HL-60 (cell line): ENCODE measurements around the gene CAV1.

Source experiments
- DNase-seq, 2 experiments: peaks; one replicate each; pipeline ENCODE4 v3.0.0-alpha.2; 2010 to 2020; ENCODE audit warnings: low read depth in 1 of 2, low spot score in 1 of 2
- H3K27ac ChIP-seq: fragments of 250-450 bp; sonication (Bioruptor Pico); replicated peaks from 2 replicates; pipeline ENCODE4 v1.5.1; 2020; ENCODE audit warnings: mild to moderate bottlenecking, moderate library complexity
- H3K27me3 ChIP-seq: fragments of 250-450 bp; sonication (Bioruptor Pico); 2 replicates; pipeline ENCODE4 v1.5.1; 2021; ENCODE audit warnings: mild to moderate bottlenecking, moderate library complexity; ENCODE audit not compliant: insufficient read depth, poor library complexity, severe bottlenecking
- H3K4me3 ChIP-seq: replicated peaks from 2 replicates; pipeline ENCODE4 v1.5.1; 2011; ENCODE audit warnings: mild to moderate bottlenecking, control low read depth, low read length; ENCODE audit not compliant: insufficient read depth
- GABPA ChIP-seq: IDR thresholded peaks from 2 replicates; pipeline ENCODE4 v1.6.1; 2012; ENCODE audit warnings: low read depth
- POLR2AphosphoS5 ChIP-seq: IDR thresholded peaks from 2 replicates; pipeline ENCODE4 v1.6.1; 2012; ENCODE audit warnings: low read depth
- REST ChIP-seq: IDR thresholded peaks from 2 replicates; pipeline ENCODE4 v1.6.1; 2012; ENCODE audit warnings: low read depth; ENCODE audit not compliant: insufficient replicate concordance
- SPI1 ChIP-seq: IDR thresholded peaks from 2 replicates; pipeline ENCODE4 v1.6.1; 2012; ENCODE audit warnings: low read depth, mild to moderate bottlenecking, borderline replicate concordance
- TF ChIP-seq, protein P1 (sequence below): IDR thresholded peaks from one replicate; pipeline ENCODE4 v1.5.1; 2011; ENCODE audit warnings: low read length, control low read depth, inconsistent platforms; ENCODE audit not compliant: insufficient read depth

Gene CAV1

DNA sequence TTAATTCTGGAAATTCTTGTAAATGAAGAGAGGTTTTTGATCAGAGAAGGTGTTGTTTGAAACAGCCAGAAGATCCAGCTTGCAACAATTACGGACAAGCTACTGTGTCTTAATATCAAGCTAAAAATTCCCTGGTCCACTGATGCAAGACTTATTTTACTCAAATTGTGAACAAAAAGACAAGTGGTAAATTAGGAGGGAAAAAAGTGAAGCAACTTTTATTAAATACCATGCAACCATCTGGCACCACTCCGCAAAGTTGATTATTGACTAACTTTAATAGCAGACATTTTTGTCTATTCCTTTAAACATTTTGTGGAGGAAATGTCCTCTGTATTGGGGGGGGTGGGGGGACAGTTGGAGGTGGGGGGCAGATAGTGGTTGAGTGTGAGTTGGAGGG, 30.4 kb upstream of the CAV1 start:
- DNase-seq = no peak
- Histone ChIP-seq H3K27me3 (peaks cover 19% of the 10 kb centered on the region), H3K27ac (no peak overlapping the region), H3K4me3 (no peak overlapping the region)
- TF ChIP-seq, protein P1, sequence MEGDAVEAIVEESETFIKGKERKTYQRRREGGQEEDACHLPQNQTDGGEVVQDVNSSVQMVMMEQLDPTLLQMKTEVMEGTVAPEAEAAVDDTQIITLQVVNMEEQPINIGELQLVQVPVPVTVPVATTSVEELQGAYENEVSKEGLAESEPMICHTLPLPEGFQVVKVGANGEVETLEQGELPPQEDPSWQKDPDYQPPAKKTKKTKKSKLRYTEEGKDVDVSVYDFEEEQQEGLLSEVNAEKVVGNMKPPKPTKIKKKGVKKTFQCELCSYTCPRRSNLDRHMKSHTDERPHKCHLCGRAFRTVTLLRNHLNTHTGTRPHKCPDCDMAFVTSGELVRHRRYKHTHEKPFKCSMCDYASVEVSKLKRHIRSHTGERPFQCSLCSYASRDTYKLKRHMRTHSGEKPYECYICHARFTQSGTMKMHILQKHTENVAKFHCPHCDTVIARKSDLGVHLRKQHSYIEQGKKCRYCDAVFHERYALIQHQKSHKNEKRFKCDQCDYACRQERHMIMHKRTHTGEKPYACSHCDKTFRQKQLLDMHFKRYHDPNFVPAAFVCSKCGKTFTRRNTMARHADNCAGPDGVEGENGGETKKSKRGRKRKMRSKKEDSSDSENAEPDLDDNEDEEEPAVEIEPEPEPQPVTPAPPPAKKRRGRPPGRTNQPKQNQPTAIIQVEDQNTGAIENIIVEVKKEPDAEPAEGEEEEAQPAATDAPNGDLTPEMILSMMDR = no peak
- TF ChIP-seq POLR2AphosphoS5 (no peak), REST (no peak), SPI1 (no peak), GABPA (no peak)

- no peak for TF ChIP-seq REST
- TF ChIP-seq GABPA = no peak
- no peak for TF ChIP-seq POLR2AphosphoS5
- TF ChIP-seq, protein P1 = no peak
- TF ChIP-seq SPI1 = no peak
- no peak for DNase-seq
These were observed 29.1 kb upstream of the CAV1 start for GRCh38 chr7:116495736-116496135.

GRCh38 chr7:116496653-116497052, 28.2 kb upstream of the CAV1 start:
- no peak overlapping the region for H3K4me3 ChIP-seq
- TF ChIP-seq REST (no peak), GABPA (no peak), SPI1 (no peak), POLR2AphosphoS5 (no peak)
- TF ChIP-seq, protein P1 = no peak
- peaks cover 34% of the 10 kb centered on the region for H3K27me3 ChIP-seq
- DNase-seq = no peak
- H3K27ac ChIP-seq = no peak overlapping the region

More at GRCh38 chr7:116495736-116496135, 29.1 kb upstream of the CAV1 start:
- H3K27ac ChIP-seq = no peak overlapping the region
- H3K4me3 ChIP-seq = no peak overlapping the region
- peaks cover 28% of the 10 kb centered on the region for H3K27me3 ChIP-seq
